ENCODE measurements around the gene LAMC3.

Gene LAMC3

GRCh38 chr9:130981756-130982137 is 27.2 kb upstream of the LAMC3 start:
- CTCF ChIA-PET = interaction anchor here (1.1 to 1.3 kb wide), 3 partner anchors 16 to 115 kb away, joined by 3 to 5 read pairs (median 3); no protein-coding TSS in a partner anchor
- TF ChIP-seq CTCF (IDR thresholded peaks at IDR 0.05; ENCODE audit: insufficient read depth, low read length, missing control alignments) = no peak
- no peak for DNase-seq (ENCODE audit: low read depth, low spot score)

DNA sequence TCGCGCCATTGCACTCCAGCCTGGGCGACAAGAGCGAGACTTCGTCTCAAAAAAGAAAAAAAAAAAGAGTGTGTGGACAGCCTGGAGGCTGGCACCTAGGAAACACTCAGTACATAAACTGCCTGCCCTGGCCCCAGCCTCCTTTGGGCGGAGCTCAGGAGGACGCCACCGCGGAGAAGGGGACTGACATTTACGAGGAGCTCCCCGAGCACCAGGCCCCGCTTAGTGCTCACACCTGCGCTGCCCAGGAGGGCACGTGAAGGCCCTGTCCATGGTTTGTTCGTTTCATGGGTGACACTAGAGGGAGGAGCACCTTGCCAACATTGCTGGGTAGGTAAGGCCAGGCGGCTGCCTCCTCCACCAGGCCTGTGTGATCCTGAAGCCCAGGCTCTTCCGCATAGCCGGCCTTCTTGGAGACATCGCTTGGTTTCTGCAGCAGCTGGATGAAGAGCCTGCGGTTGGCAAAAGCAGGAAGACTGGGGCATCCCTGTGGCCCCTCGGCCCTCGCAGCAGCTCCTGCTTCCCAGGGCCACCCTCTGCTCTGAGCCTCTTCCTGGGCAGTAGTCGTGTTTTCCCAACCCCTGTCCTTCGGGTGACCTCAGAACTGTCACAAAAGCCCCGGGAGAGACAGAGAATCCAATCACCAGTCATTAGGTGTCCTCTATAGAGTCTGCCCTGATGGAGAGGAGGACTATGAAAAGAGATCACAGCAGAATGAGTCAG is 26.2 kb upstream of the LAMC3 start:
- no peak for DNase-seq (ENCODE audit: low read depth, low spot score)
- ChIA-PET POLR2A (no interaction called here), CTCF (interaction anchor here (0.8 to 2.5 kb wide), 4 partner anchors 15 to 281 kb away, joined by 3 to 7 read pairs (median 5); no protein-coding TSS in a partner anchor)
- no peak for TF ChIP-seq CTCF (IDR thresholded peaks at IDR 0.05; ENCODE audit: insufficient read depth, low read length, missing control alignments)
- no peak overlapping the region for H3K4me3 ChIP-seq (ENCODE audit: low read depth, low read length)

More at GRCh38 chr9:130981756-130982137, 27.2 kb upstream of the LAMC3 start:
- POLR2A ChIA-PET = no interaction called here
- no peak overlapping the region for H3K4me3 ChIP-seq (ENCODE audit: low read depth, low read length)

- ChIA-PET POLR2A (no interaction called here), CTCF (interaction anchor here (0.8 to 2.5 kb wide), 3 partner anchors 15 to 282 kb away, joined by 3 to 7 read pairs (median 5); no protein-coding TSS in a partner anchor)
- DNase-seq (ENCODE audit: low read depth, low spot score) = no peak
- TF ChIP-seq CTCF (IDR thresholded peaks at IDR 0.05; ENCODE audit: insufficient read depth, low read length, missing control alignments) = no peak
- H3K4me3 ChIP-seq (ENCODE audit: low read depth, low read length) = no peak overlapping the region
Observed at GRCh38 chr9:130983359-130983670, 25.7 kb upstream of the LAMC3 start.

- CTCF ChIA-PET = interaction anchor here (1.0 to 5.2 kb wide), 5 partner anchors 10 to 283 kb away, joined by 3 to 48 read pairs (median 7); no protein-coding TSS in a partner anchor
- no peak for TF ChIP-seq CTCF (IDR thresholded peaks at IDR 0.05; ENCODE audit: insufficient read depth, low read length, missing control alignments)
- DNase-seq (ENCODE audit: low read depth, low spot score) = no peak
- H3K4me3 ChIP-seq (ENCODE audit: low read depth, low read length) = no peak overlapping the region
- POLR2A ChIA-PET = no interaction called here
Observed at GRCh38 chr9:130983970-130984369, 25.0 kb upstream of the LAMC3 start.

GRCh38 chr9:130984521-130984920 is 24.5 kb upstream of the LAMC3 start:
- H3K4me3 ChIP-seq (ENCODE audit: low read depth, low read length) = no peak overlapping the region
- no peak for TF ChIP-seq CTCF (IDR thresholded peaks at IDR 0.05; ENCODE audit: insufficient read depth, low read length, missing control alignments)
- CTCF ChIA-PET = interaction anchor here (0.8 to 5.2 kb wide), 6 partner anchors 9 to 284 kb away, joined by 3 to 48 read pairs (median 6); no protein-coding TSS in a partner anchor
- DNase-seq (ENCODE audit: low read depth, low spot score) = no peak
- POLR2A ChIA-PET = no interaction called here

DNA sequence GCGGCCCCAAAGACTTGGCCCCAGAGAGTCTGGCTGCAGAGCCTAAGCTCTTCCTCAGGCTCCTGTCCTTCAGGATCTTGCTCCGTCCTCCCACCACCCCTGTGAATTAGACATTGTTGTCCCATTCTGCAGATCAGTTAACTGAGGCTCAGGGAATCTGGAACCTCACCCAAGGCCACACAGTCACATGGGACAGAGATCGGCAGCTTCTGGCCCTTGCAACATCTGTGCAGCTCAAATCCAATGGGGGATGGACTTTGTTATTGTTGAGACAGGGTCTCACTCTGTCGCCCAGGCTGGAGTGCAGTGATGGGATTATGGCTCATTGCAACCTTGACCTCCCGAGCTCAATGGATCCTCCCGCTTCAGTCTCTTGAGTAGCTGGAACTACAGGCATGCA is 23.9 kb upstream of the LAMC3 start:
- POLR2A ChIA-PET = no interaction called here

More for the DNA sequence above, 23.9 kb upstream of the LAMC3 start:
- no peak for TF ChIP-seq CTCF (IDR thresholded peaks at IDR 0.05; ENCODE audit: insufficient read depth, low read length, missing control alignments)
- DNase-seq (ENCODE audit: low read depth, low spot score) = no peak
- CTCF ChIA-PET = interaction anchor here (0.8 to 5.2 kb wide), 6 partner anchors 9 to 284 kb away, joined by 3 to 48 read pairs (median 4); no protein-coding TSS in a partner anchor
- no peak overlapping the region for H3K4me3 ChIP-seq (ENCODE audit: low read depth, low read length)
